BLaER1 (cell line): ENCODE measurements around the gene OR1J4.

ENCODE experiments used
- H3K27ac ChIP-seq: shearing (Covaris generic); formaldehyde crosslinking; 2 replicates; pipeline ENCODE4 v1.8.1; 2022
- H3K27me3 ChIP-seq: shearing (Covaris generic); formaldehyde crosslinking; 2 replicates; pipeline ENCODE4 v1.8.1; 2022
- H3K36me3 ChIP-seq: shearing (Covaris generic); formaldehyde crosslinking; 2 replicates; pipeline ENCODE4 v1.8.1; 2022
- H3K4me1 ChIP-seq: shearing (Covaris generic); formaldehyde crosslinking; 2 replicates; pipeline ENCODE4 v1.8.1; 2022
- H3K4me2 ChIP-seq: shearing (Covaris generic); formaldehyde crosslinking; 2 replicates; pipeline ENCODE4 v1.8.1; 2022
- H3K4me3 ChIP-seq: shearing (Covaris generic); formaldehyde crosslinking; 2 replicates; pipeline ENCODE4 v1.8.1; 2022
- H3K9ac ChIP-seq: shearing (Covaris generic); formaldehyde crosslinking; 2 replicates; pipeline ENCODE4 v1.8.1; 2022
- H3K9me3 ChIP-seq: shearing (Covaris generic); formaldehyde crosslinking; 2 replicates; pipeline ENCODE4 v1.8.1; 2022
- H4K20me1 ChIP-seq: shearing (Covaris generic); formaldehyde crosslinking; 2 replicates; pipeline ENCODE4 v1.8.1; 2022
- Cebpa-rat ChIP-seq: shearing (Covaris generic); IDR thresholded peaks from 2 replicates; pipeline ENCODE4 v1.8.1; 2022

Gene OR1J4

DNA sequence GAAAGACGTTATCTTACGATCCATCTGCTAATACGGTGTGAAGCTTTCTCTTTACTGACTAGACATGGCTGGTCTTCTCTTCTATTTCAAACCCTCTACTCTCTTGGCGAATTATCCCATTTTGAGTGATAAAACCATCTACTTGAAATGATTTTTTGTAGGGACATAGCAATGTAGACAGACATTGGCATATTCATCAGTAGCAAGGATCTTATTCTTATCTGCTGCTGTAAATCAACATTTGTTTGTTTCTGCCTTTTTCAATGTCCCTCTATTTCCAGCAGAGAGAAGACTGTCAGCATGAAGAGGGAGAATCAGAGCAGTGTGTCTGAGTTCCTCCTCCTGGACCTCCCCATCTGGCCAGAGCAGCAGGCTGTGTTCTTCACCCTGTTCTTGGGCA is at the start of gene OR1J4:
TSS of gene OR1J4 (plus strand) at position 301 of the 400 bp plus-strand sequence. CDS start at position 301, 0 bp downstream.
- no peak within 1 kb of the TSS for H3K27ac ChIP-seq
- H3K4me2 ChIP-seq, result no peak within 1 kb of the TSS
- H3K9me3 ChIP-seq, result no peaks in the 10 kb centered on the region
- no peaks in the 10 kb centered on the region for H3K36me3 ChIP-seq
- no peak for TF ChIP-seq Cebpa-rat
- no peaks in the 10 kb centered on the region for H4K20me1 ChIP-seq
- no peak within 1 kb of the TSS for H3K9ac ChIP-seq
- H3K4me3 ChIP-seq, result no peak within 1 kb of the TSS
- no peaks in the 10 kb centered on the region for H3K4me1 ChIP-seq
- H3K27me3 ChIP-seq, result no peaks in the 10 kb centered on the region

- H3K27me3 ChIP-seq, result no peaks in the 10 kb centered on the region
- peaks cover 10% of the 10 kb centered on the region for H3K9me3 ChIP-seq
- H3K4me2 ChIP-seq, result no peak overlapping the region
- H3K36me3 ChIP-seq, result no peaks in the 10 kb centered on the region
- H4K20me1 ChIP-seq, result no peaks in the 10 kb centered on the region
- H3K27ac ChIP-seq, result no peak overlapping the region
- H3K4me1 ChIP-seq, result no peaks in the 10 kb centered on the region
- no peak for TF ChIP-seq Cebpa-rat
- H3K9ac ChIP-seq, result no peak overlapping the region
- H3K4me3 ChIP-seq, result no peak overlapping the region
Observed at GRCh38 chr9:122474561-122474960, 44.4 kb upstream of the OR1J4 start.

- no peak overlapping the region for H3K4me3 ChIP-seq
- H3K4me1 ChIP-seq, result no peaks in the 10 kb centered on the region
- H4K20me1 ChIP-seq, result no peaks in the 10 kb centered on the region
- H3K27me3 ChIP-seq, result no peaks in the 10 kb centered on the region
- no peak for TF ChIP-seq Cebpa-rat
- no peak overlapping the region for H3K27ac ChIP-seq
- no peaks in the 10 kb centered on the region for H3K36me3 ChIP-seq
- no peak overlapping the region for H3K9ac ChIP-seq
- no peak overlapping the region for H3K4me2 ChIP-seq
- H3K9me3 ChIP-seq, result no peaks in the 10 kb centered on the region
Observed at GRCh38 chr9:122475717-122476116, 43.2 kb upstream of the OR1J4 start.

DNA sequence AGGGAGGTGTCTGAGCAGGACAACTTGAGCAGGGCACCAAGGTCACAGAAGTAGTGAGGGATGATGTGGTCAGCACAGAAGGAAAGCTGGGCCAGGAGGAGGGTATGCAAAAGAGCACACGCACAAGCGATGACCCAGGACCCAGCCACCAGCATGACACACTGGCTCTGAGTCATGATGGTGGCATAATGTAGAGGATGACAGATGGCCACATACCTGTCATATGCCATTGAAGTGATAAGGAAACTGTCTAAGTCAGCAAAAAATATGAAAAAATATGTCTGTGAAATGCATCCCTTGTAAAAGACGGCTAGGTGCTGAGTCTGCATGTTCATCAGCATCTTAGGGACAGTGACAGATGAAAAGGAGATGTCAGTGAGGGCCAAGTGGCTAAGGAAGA is 41.6 kb upstream of the OR1J4 start:
- H3K4me3 ChIP-seq, result no peak overlapping the region
- no peaks in the 10 kb centered on the region for H3K9me3 ChIP-seq
- no peaks in the 10 kb centered on the region for H3K4me1 ChIP-seq
- no peaks in the 10 kb centered on the region for H3K36me3 ChIP-seq
- TF ChIP-seq Cebpa-rat, result no peak
- H3K4me2 ChIP-seq, result no peak overlapping the region
- H3K27ac ChIP-seq, result no peak overlapping the region
- H3K27me3 ChIP-seq, result no peaks in the 10 kb centered on the region
- no peak overlapping the region for H3K9ac ChIP-seq
- H4K20me1 ChIP-seq, result no peaks in the 10 kb centered on the region

DNA sequence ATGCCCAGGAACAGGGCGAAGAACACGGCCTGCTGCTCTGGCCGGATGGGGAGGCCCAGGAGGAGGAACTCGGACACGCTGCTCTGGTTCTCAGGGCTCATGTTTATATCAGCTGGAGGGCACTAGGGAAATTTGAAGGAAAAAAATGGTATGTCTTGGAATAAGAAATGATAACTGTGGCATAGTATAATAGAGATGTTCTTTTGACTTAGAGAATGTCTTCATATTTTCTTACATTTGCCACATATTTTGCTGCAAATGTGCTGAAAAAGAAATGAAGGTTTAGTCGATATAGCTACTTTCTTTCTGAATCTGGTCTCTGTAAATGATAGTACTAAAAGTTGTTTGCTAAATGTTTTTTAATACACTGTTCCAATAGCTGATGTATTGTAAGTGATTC is 41.1 kb upstream of the OR1J4 start, which contains the start of gene OR1J1:
TSS of gene OR1J1 (minus strand) at position 101 of the 400 bp plus-strand sequence. CDS start at position 101, 0 bp downstream.
- Histone ChIP-seq H3K27me3 (no peaks in the 10 kb centered on the region), H4K20me1 (no peaks in the 10 kb centered on the region), H3K9ac (no peak within 1 kb of the TSS), H3K27ac (no peak within 1 kb of the TSS), H3K4me1 (no peaks in the 10 kb centered on the region), H3K9me3 (no peaks in the 10 kb centered on the region), H3K36me3 (no peaks in the 10 kb centered on the region), H3K4me3 (no peak within 1 kb of the TSS), H3K4me2 (no peak within 1 kb of the TSS)
- TF ChIP-seq Cebpa-rat, result no peak

DNA sequence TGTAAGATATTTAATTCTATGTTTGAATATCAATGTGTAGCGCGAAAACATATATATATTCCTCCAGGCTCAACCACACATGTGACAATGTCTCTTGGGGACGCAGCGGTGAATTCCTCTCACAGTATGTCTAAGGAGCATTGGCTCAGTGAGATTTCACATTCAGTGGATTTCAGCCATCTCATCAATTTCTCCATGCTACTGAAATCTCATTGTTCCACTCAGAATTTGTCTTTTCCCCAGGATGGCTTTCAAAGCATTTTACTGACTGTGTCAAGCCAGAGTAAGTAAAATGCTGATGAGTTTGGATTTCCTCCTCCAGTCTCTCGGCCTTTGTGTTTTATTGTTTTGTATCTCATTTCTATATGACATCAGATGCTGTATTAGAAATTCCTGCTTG is 39.9 kb upstream of the OR1J4 start:
- no peaks in the 10 kb centered on the region for H3K36me3 ChIP-seq
- no peak for TF ChIP-seq Cebpa-rat
- H4K20me1 ChIP-seq, result no peaks in the 10 kb centered on the region
- no peaks in the 10 kb centered on the region for H3K4me1 ChIP-seq
- H3K4me3 ChIP-seq, result no peak overlapping the region
- no peak overlapping the region for H3K27ac ChIP-seq
- no peaks in the 10 kb centered on the region for H3K9me3 ChIP-seq
- no peak overlapping the region for H3K9ac ChIP-seq
- no peaks in the 10 kb centered on the region for H3K27me3 ChIP-seq
- no peak overlapping the region for H3K4me2 ChIP-seq

- no peak overlapping the region for H3K4me2 ChIP-seq
- no peaks in the 10 kb centered on the region for H4K20me1 ChIP-seq
- H3K27me3 ChIP-seq, result no peaks in the 10 kb centered on the region
- no peaks in the 10 kb centered on the region for H3K4me1 ChIP-seq
- no peaks in the 10 kb centered on the region for H3K36me3 ChIP-seq
- no peaks in the 10 kb centered on the region; the same call in 1 of the 2 replicates for H3K9me3 ChIP-seq
- TF ChIP-seq Cebpa-rat, result no peak
- H3K9ac ChIP-seq, result no peak overlapping the region
- H3K27ac ChIP-seq, result no peak overlapping the region
- H3K4me3 ChIP-seq, result no peak overlapping the region
Observed at GRCh38 chr9:122498883-122499288, 20.1 kb upstream of the OR1J4 start.

DNA sequence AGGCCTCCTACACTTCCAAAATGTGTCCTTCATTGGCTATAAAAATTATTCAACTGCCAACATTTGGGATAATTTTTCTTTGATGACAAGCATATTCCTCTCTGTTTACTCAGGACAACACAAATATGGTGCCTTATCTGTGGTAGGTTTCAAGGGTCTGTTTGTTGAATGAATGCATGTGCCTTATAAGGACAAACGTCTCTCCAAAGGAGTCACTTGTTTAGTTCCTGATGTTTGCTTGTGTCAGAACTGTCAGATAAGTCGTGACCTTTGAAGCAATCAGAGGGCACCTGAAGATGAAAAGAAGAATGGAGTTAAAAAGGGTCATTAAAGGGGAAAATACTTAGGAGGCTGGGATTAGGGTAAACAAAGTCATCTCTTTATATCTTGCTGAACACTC is 12.0 kb upstream of the OR1J4 start:
- Histone ChIP-seq H3K4me1 (no peaks in the 10 kb centered on the region), H3K9ac (no peak overlapping the region), H3K27ac (no peak overlapping the region), H3K9me3 (no peaks in the 10 kb centered on the region), H4K20me1 (no peaks in the 10 kb centered on the region), H3K4me2 (no peak overlapping the region), H3K4me3 (no peak overlapping the region), H3K27me3 (no peaks in the 10 kb centered on the region), H3K36me3 (no peaks in the 10 kb centered on the region)
- TF ChIP-seq Cebpa-rat, result no peak

- Histone ChIP-seq H3K9ac (no peak within 1 kb of the TSS), H3K4me3 (no peak within 1 kb of the TSS), H3K4me1 (no peaks in the 10 kb centered on the region), H3K9me3 (no peaks in the 10 kb centered on the region), H4K20me1 (no peaks in the 10 kb centered on the region), H3K36me3 (no peaks in the 10 kb centered on the region), H3K27me3 (no peaks in the 10 kb centered on the region), H3K4me2 (no peak within 1 kb of the TSS), H3K27ac (no peak within 1 kb of the TSS)
- TF ChIP-seq Cebpa-rat, result no peak
Observed at GRCh38 chr9:122510502-122510901, 8.4 kb upstream of the OR1J4 start, which contains the start of gene OR1J2. Gene OR1J2 (plus strand): TSS chr9:122510802. CDS start chr9:122510802, 0 bp downstream.

DNA sequence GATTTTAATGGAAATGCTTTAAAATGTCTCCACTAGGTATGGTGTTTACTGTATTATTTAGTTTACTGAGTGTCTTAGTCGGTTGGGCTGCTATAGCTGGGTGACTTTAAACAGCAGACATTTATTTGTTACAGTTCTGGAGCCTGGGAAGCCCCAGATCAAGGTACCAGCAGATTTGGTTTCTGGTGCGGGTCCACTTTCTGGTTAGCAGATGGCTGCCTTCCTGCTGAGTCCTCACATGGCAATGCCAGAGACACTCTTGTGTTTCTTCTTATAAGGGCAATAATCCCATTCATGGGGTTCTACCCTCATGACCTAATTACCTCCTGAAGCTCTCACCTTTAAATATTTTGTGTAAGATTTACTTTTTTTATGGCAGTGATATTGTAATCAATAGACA is 715 bp upstream of the OR1J4 start:
- H3K9me3 ChIP-seq, result no peaks in the 10 kb centered on the region
- no peak overlapping the region for H3K4me2 ChIP-seq
- no peaks in the 10 kb centered on the region for H3K4me1 ChIP-seq
- no peaks in the 10 kb centered on the region for H3K36me3 ChIP-seq
- H3K27ac ChIP-seq, result no peak overlapping the region
- H3K27me3 ChIP-seq, result no peaks in the 10 kb centered on the region
- no peaks in the 10 kb centered on the region for H4K20me1 ChIP-seq
- H3K9ac ChIP-seq, result no peak overlapping the region
- no peak for TF ChIP-seq Cebpa-rat
- no peak overlapping the region for H3K4me3 ChIP-seq

GRCh38 chr9:122519376-122519775 is 435 bp downstream of the OR1J4 start:
- Histone ChIP-seq H3K27ac (no peak overlapping the region), H3K9me3 (no peaks in the 10 kb centered on the region), H3K4me3 (no peak overlapping the region), H3K9ac (no peak overlapping the region), H3K36me3 (no peaks in the 10 kb centered on the region), H3K4me1 (no peaks in the 10 kb centered on the region), H3K4me2 (no peak overlapping the region), H4K20me1 (no peaks in the 10 kb centered on the region), H3K27me3 (no peaks in the 10 kb centered on the region)
- no peak for TF ChIP-seq Cebpa-rat
